NT2/D1 (cell line): ENCODE measurements around the gene CDC42BPG.
A peak's percentile ranks its signal among the peaks of the same experiment; 100 is the strongest.
"Not testable (repeated sequence)": the region's sequence is repeated elsewhere in the genome, so short reads cannot be mapped to it uniquely, and the experiment has no call there.

Source experiments
- DNase-seq: peaks from one replicate; pipeline ENCODE4 v3.0.0-alpha.2; 2011; ENCODE audit warnings: low read depth, low spot score
- H3K27me3 ChIP-seq: 2 replicates; pipeline ENCODE4 v1.6.0; 2011; ENCODE audit warnings: mild to moderate bottlenecking; ENCODE audit not compliant: insufficient read length, insufficient read depth
- H3K36me3 ChIP-seq: 2 replicates; pipeline ENCODE4 v1.6.1; 2011; ENCODE audit warnings: mild to moderate bottlenecking, low read length, mixed read lengths; ENCODE audit not compliant: insufficient read depth, insufficient read length
- H3K4me1 ChIP-seq: 2 replicates; pipeline ENCODE4 v1.5.1; 2011; ENCODE audit not compliant: insufficient read depth, insufficient read length
- H3K4me3 ChIP-seq: 2 replicates; pipeline ENCODE4 v1.5.1; 2011; ENCODE audit warnings: low read depth; ENCODE audit not compliant: insufficient read length
- H3K9ac ChIP-seq: 2 replicates; pipeline ENCODE4 v1.6.0; 2011; ENCODE audit warnings: low read depth; ENCODE audit not compliant: insufficient read length
- H3K9me3 ChIP-seq: 2 replicates; pipeline ENCODE4 v1.5.1; 2011; ENCODE audit warnings: mild to moderate bottlenecking, low read length; ENCODE audit not compliant: insufficient read depth
- SUZ12 ChIP-seq: IDR thresholded peaks from 2 replicates; pipeline ENCODE4 v1.6.1; 2011; ENCODE audit not compliant: insufficient read length, insufficient read depth; ENCODE audit errors: extremely low read depth
- YY1 ChIP-seq: IDR thresholded peaks from 2 replicates; pipeline ENCODE4 v1.6.1; 2011; ENCODE audit not compliant: insufficient read length, insufficient read depth
- ZNF274 ChIP-seq: IDR thresholded peaks from 2 replicates; pipeline ENCODE4 v1.6.1; 2011; ENCODE audit warnings: mild to moderate bottlenecking, low read depth, low read length

Gene CDC42BPG

GRCh38 chr11:64851831-64852351 lies 7.4 kb upstream of the CDC42BPG start:
- no peak overlapping the region for H3K4me3 ChIP-seq
- no peaks in the 10 kb centered on the region for H3K27me3 ChIP-seq
- peaks cover 51% of the 10 kb centered on the region for H3K4me1 ChIP-seq
- no peak overlapping the region for H3K9ac ChIP-seq
- no peak for DNase-seq
- TF ChIP-seq ZNF274 (no peak), YY1 (no peak), SUZ12 (no peak)
- peaks cover 45% of the 10 kb centered on the region for H3K36me3 ChIP-seq
- no peaks in the 10 kb centered on the region for H3K9me3 ChIP-seq

DNA sequence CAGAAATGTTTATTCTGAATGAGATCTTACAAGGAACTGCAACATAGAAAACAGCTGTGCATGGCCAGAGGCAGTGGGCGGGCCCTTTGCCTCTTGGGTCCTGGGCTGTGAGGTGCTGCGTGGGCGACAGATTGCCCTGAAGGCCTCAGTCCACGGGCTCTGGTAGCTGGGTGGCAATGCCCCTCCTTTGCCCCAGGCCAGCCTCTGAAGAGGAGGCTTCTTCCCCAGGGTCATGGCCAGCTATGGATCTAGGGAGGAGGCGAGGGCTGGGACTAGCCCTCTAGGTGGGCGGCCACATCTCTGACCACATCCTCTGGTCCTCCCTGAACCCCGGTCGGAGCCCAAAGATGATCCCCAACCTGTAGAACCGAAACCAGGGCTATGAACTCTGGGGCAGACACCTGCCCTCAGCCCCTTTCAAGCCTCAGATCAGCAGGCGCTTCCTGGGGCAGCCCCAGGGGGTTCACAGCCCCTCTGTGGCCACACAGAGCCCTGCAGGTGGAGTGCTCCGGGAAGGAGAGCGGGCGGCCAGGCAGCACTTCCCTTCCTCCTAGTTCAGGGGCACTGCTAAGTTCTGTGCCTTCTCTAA lies 6.6 kb upstream of the CDC42BPG start:
- H3K9me3 ChIP-seq, result no peaks in the 10 kb centered on the region

GRCh38 chr11:64849598-64850356 lies 5.3 kb upstream of the CDC42BPG start:
- peak overlapping the region; percentile 24 for H3K9ac ChIP-seq
- peaks cover 30% of the 10 kb centered on the region for H3K36me3 ChIP-seq
- no peaks in the 10 kb centered on the region for H3K27me3 ChIP-seq
- H3K4me1 ChIP-seq, result peaks cover 34% of the 10 kb centered on the region
- no peak overlapping the region for H3K4me3 ChIP-seq
- no peak for DNase-seq
- TF ChIP-seq YY1 (no peak), ZNF274 (no peak), SUZ12 (no peak)
- H3K9me3 ChIP-seq, result no peaks in the 10 kb centered on the region

More for the DNA sequence above, 6.6 kb upstream of the CDC42BPG start:
- TF ChIP-seq SUZ12 (no peak), ZNF274 (no peak), YY1 (no peak)
- no peak for DNase-seq
- H3K4me1 ChIP-seq, result peaks cover 43% of the 10 kb centered on the region
- H3K36me3 ChIP-seq, result peaks cover 38% of the 10 kb centered on the region
- H3K9ac ChIP-seq, result no peak overlapping the region
- H3K27me3 ChIP-seq, result no peaks in the 10 kb centered on the region
- no peak overlapping the region for H3K4me3 ChIP-seq

DNA sequence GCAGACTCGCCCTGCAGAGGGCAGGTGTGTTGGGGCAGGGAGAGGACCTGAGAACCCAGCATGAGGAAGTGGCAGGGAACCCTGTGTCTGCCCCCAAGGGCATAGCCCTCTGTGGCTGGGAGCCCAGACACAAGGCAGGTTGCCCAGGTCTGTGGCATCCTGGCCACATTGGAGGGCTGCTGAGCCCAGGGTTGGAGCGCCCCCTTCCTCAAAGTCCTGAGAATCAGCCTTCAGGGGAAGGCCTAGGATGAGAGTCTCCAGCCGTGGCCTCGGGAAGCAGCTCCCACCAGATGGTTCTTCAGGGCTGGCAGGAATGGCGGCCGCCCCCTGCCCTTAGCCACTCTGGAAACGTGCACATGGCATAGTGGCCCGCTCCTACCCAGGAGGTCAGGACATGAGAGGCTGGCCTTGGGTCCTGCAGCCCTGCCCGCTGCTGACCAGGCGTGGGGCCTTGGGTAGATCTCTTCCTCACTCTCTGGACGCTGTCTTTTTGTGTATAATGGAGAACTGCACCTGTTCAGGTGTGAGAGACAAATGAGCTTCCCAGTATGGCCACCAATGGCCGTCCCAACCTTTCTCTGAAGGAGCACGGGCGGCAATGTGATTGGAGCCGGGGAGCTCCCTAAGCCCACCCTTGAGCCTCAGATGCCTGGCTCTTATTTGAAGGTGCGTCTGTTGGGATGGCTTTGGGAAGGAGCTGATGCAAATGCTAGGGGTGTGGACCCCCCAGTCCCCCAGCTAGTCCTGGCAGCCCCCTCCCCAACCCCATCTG lies 4.6 kb upstream of the CDC42BPG start:
- TF ChIP-seq ZNF274 (no peak), SUZ12 (no peak), YY1 (no peak)
- Histone ChIP-seq H3K4me1 (peaks cover 28% of the 10 kb centered on the region), H3K9me3 (no peaks in the 10 kb centered on the region), H3K4me3 (no peak overlapping the region), H3K9ac (no peak overlapping the region), H3K27me3 (no peaks in the 10 kb centered on the region), H3K36me3 (peaks cover 22% of the 10 kb centered on the region)
- no peak for DNase-seq

DNA sequence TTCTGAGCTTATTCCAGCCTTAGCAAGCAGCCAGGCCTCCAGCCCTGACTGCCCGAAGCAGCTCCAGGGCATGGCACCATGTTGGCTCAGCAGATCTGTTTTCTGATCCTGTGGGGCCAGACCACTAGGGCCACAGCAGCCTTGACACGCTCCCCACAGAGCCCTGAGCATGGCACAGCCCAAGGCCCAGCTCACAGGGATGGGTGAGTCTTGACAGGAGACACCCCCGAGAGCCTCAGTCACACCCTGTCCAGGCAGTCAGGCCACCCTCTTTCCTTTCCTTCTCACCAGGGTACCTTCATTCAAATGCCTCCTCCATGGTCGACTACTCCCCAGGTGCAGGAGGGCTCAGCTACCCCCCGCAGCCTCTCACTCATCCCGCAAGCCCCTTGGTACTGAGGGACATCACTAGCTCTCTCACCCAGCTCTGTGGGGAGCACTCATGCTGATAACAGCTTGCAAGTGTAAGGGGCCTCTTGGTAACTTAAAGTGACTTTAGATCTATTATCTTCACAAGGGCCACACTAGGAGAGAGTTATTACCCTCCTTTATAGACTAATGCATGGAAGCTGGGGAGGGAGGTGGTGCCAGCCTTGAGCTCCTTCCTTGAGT lies 3.9 kb upstream of the CDC42BPG start:
- Histone ChIP-seq H3K4me3 (no peak overlapping the region), H3K4me1 (peaks cover 29% of the 10 kb centered on the region), H3K9me3 (no peaks in the 10 kb centered on the region), H3K27me3 (no peaks in the 10 kb centered on the region), H3K36me3 (peaks cover 15% of the 10 kb centered on the region), H3K9ac (no peak overlapping the region)
- no peak for DNase-seq
- no peak for TF ChIP-seq ZNF274
- no peak for TF ChIP-seq YY1
- TF ChIP-seq SUZ12, result no peak

DNA sequence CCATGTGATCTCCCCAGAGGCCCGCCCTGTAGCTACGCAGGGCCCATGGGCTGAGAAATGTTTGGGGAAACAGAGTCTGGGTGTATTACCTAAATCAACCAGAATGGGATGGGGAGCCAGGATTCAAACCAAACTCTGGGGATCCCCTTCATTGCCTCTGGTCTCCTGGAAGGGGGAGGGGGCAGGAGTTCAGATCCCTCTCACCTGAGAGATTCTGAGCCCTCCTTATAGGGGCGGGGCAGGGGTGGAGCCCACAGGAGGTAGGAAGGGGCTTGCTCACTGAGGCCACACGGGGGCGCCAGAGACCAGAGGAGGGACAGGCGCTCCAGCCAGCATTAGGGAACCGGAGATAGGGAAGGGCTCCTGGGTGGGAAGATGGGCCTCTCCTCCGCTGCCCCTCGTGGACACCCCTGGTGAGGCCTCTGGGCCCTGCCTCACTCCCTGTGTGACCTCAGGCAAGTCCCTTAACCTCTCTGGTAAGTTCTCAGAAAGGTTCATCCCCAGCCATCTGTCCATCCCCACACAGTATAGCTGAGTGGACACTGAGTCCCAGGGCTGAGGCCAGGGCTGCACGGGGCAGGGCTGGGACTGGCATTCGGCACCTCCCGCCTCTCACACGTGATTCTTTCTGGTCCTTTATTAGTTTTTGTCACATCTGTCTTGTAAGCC lies 2.7 kb upstream of the CDC42BPG start:
- Histone ChIP-seq H3K4me3 (no peak overlapping the region), H3K9me3 (no peaks in the 10 kb centered on the region), H3K36me3 (peaks cover 5% of the 10 kb centered on the region), H3K4me1 (peaks cover 33% of the 10 kb centered on the region), H3K9ac (no peak overlapping the region), H3K27me3 (no peaks in the 10 kb centered on the region)
- TF ChIP-seq YY1 (no peak), ZNF274 (no peak)
- peak; percentile 92 for DNase-seq

DNA sequence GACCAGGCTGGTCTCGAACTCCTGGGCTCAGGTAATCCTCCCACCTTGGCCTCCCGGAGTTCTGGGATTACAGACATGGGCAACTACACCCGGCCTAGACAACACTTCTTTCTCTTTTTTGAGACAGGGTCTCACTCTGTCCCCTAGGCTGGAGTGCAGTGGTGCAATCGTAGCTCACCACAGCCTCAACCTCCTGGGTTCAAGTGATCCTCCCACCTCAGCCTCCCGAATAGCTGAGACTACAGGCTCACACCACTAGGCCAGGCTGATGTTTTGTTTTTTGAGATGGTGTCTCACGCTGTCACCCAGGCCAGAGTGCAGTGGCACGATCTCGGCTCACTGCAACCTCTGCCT lies 1.3 kb upstream of the CDC42BPG start:
- H3K27me3 ChIP-seq, H3K9me3 ChIP-seq, H3K36me3 ChIP-seq, H3K4me3 ChIP-seq, H3K9ac ChIP-seq, DNase-seq: not testable (repeated sequence)
- peaks cover 28% of the 10 kb centered on the region for H3K4me1 ChIP-seq
